Stimulated activated naive CD8-positive, alpha-beta T cell treated with anti-CD3 and anti-CD28 coated beads, Interleukin-15, amount 100 ng/mL, for 72 hours (primary cell): Measurements from ENCODE around the gene GNPNAT1.

ENCODE experiments used
- ATAC-seq: fragments of 150-1000 bp; cut with Tn5 transposase; 2 replicates; pipeline ENCODE4 v1.10.0; 2021; ENCODE audit warnings: mild to moderate bottlenecking, moderate library complexity
- DNase-seq, 2 donors: peaks; one replicate each; pipeline ENCODE4 v3.0.0; 2021 to 2022
- H3K27ac Mint-ChIP-seq, 2 donors: one replicate each; pipeline ENCODE4 v1.8.0; 2022; ENCODE audit warnings: mild to moderate bottlenecking in 2 of 2, mixed read lengths in 2 of 2, moderate library complexity in 2 of 2
- H3K27me3 Mint-ChIP-seq: one replicate; pipeline ENCODE4 v1.8.0; 2022; ENCODE audit warnings: mixed read lengths
- H3K4me1 Mint-ChIP-seq: one replicate; pipeline ENCODE4 v1.8.0; 2022; ENCODE audit warnings: mild to moderate bottlenecking, mixed read lengths
- H3K4me3 Mint-ChIP-seq, 2 donors: one replicate each; pipeline ENCODE4 v1.8.0; 2022; ENCODE audit warnings: mild to moderate bottlenecking in 2 of 2, mixed read lengths in 2 of 2, moderate library complexity in 1 of 2
- H3K9me3 Mint-ChIP-seq, 2 donors: one replicate each; pipeline ENCODE4 v1.8.0; 2022; ENCODE audit warnings: mixed read lengths in 2 of 2

GNPNAT1 gene

GRCh38 chr14:52801014-52801712 lies 9.8 kb upstream of the GNPNAT1 start:
- ATAC-seq (peak; percentile 65), DNase-seq (no peak)
- H3K27ac Mint-ChIP-seq: peak overlapping the region in 1 of 2 donors; percentile 36
- no peak overlapping the region for H3K4me3 Mint-ChIP-seq
- H3K27me3 Mint-ChIP-seq: no peaks in the 10 kb centered on the region
- H3K4me1 Mint-ChIP-seq: peaks cover 5% of the 10 kb centered on the region
- peaks cover 0 to 9% of the 10 kb centered on the region in 2 donors for H3K9me3 Mint-ChIP-seq

GRCh38 chr14:52798826-52799225 lies 7.4 kb upstream of the GNPNAT1 start:
- Mint-ChIP-seq H3K27me3 (no peaks in the 10 kb centered on the region), H3K9me3 (peaks cover 0 to 9% of the 10 kb centered on the region in 2 donors), H3K4me1 (peaks cover 5% of the 10 kb centered on the region), H3K27ac (peak overlapping the region in 1 of 2 donors; percentile 27), H3K4me3 (no peak overlapping the region)
- DNase-seq (no peak), ATAC-seq (no peak)

- Mint-ChIP-seq H3K27me3 (no peaks in the 10 kb centered on the region), H3K9me3 (peaks cover 0 to 9% of the 10 kb centered on the region in 2 donors), H3K4me3 (no peak overlapping the region), H3K4me1 (peaks cover 5% of the 10 kb centered on the region), H3K27ac (no peak overlapping the region)
- ATAC-seq (no peak), DNase-seq (no peak)
Observed at GRCh38 chr14:52797653-52798052, 6.2 kb upstream of the GNPNAT1 start.

GRCh38 chr14:52793061-52793460 lies 1.7 kb upstream of the GNPNAT1 start:
- Mint-ChIP-seq H3K4me3 (no peak overlapping the region), H3K27me3 (no peaks in the 10 kb centered on the region), H3K9me3 (peaks cover 0 to 7% of the 10 kb centered on the region in 2 donors), H3K4me1 (peaks cover 40% of the 10 kb centered on the region), H3K27ac (no peak overlapping the region)
- ATAC-seq (no peak), DNase-seq (no peak)

- DNase-seq: no peak
- ATAC-seq: no peak
- Mint-ChIP-seq H3K9me3 (no peaks in the 10 kb centered on the region), H3K4me3 (peak overlapping the region; percentile 97), H3K27me3 (no peaks in the 10 kb centered on the region), H3K4me1 (peaks cover 39% of the 10 kb centered on the region), H3K27ac (peak overlapping the region in 1 of 2 donors; percentile 44)
Observed at GRCh38 chr14:52792097-52792415, 649 bp upstream of the GNPNAT1 start.

GRCh38 chr14:52790756-52791222 lies 618 bp downstream of the GNPNAT1 start:
- DNase-seq (no peak), ATAC-seq (peak; percentile 0)
- Mint-ChIP-seq H3K4me3 (peak overlapping the region; percentile 97), H3K4me1 (peaks cover 39% of the 10 kb centered on the region), H3K9me3 (no peaks in the 10 kb centered on the region), H3K27me3 (no peaks in the 10 kb centered on the region), H3K27ac (peak overlapping the region; percentile 79 to 88)

GRCh38 chr14:52790011-52790755 lies 1.2 kb downstream of the GNPNAT1 start:
- Mint-ChIP-seq H3K4me1 (peaks cover 39% of the 10 kb centered on the region), H3K9me3 (no peaks in the 10 kb centered on the region), H3K27me3 (no peaks in the 10 kb centered on the region), H3K4me3 (peak overlapping the region; percentile 97), H3K27ac (peak overlapping the region in 1 of 2 donors; percentile 88)
- ATAC-seq (no peak), DNase-seq (no peak)

- Mint-ChIP-seq H3K9me3 (no peaks in the 10 kb centered on the region), H3K4me3 (peak overlapping the region; percentile 60 to 71), H3K4me1 (peaks cover 39% of the 10 kb centered on the region), H3K27ac (no peak overlapping the region), H3K27me3 (no peaks in the 10 kb centered on the region)
- no peak for DNase-seq
- ATAC-seq: no peak
Observed at GRCh38 chr14:52789118-52789517, 2.3 kb downstream of the GNPNAT1 start.

GRCh38 chr14:52786887-52787286 lies 4.5 kb downstream of the GNPNAT1 start:
- no peaks in the 10 kb centered on the region for H3K27me3 Mint-ChIP-seq
- ATAC-seq (no peak), DNase-seq (no peak)
- H3K27ac Mint-ChIP-seq: no peak overlapping the region
- no peaks in the 10 kb centered on the region for H3K9me3 Mint-ChIP-seq
- no peak overlapping the region for H3K4me3 Mint-ChIP-seq
- peaks cover 35% of the 10 kb centered on the region for H3K4me1 Mint-ChIP-seq

- no peaks in the 10 kb centered on the region for H3K9me3 Mint-ChIP-seq
Observed at GRCh38 chr14:52783206-52783605, 8.2 kb downstream of the GNPNAT1 start.

GRCh38 chr14:52781629-52782028 lies 9.8 kb downstream of the GNPNAT1 start:
- no peaks in the 10 kb centered on the region for H3K4me1 Mint-ChIP-seq
- H3K4me3 Mint-ChIP-seq: no peak overlapping the region
- no peak overlapping the region for H3K27ac Mint-ChIP-seq
- ATAC-seq: no peak
- H3K27me3 Mint-ChIP-seq: no peaks in the 10 kb centered on the region
- DNase-seq: no peak
- no peaks in the 10 kb centered on the region for H3K9me3 Mint-ChIP-seq

More at GRCh38 chr14:52783206-52783605, 8.2 kb downstream of the GNPNAT1 start:
- Mint-ChIP-seq H3K27me3 (no peaks in the 10 kb centered on the region), H3K4me1 (peaks cover 4% of the 10 kb centered on the region), H3K4me3 (no peak overlapping the region), H3K27ac (no peak overlapping the region)
- DNase-seq (no peak), ATAC-seq (no peak)

GRCh38 chr14:52780893-52781292 lies 10.5 kb downstream of the GNPNAT1 start:
- Mint-ChIP-seq H3K4me1 (no peaks in the 10 kb centered on the region), H3K4me3 (no peak overlapping the region), H3K27me3 (no peaks in the 10 kb centered on the region), H3K27ac (no peak overlapping the region), H3K9me3 (no peaks in the 10 kb centered on the region)
- ATAC-seq: no peak
- no peak for DNase-seq

- H3K27me3 Mint-ChIP-seq: no peaks in the 10 kb centered on the region
- H3K4me3 Mint-ChIP-seq: no peak overlapping the region
- DNase-seq (no peak), ATAC-seq (no peak)
- no peaks in the 10 kb centered on the region for H3K4me1 Mint-ChIP-seq
- H3K27ac Mint-ChIP-seq: no peak overlapping the region
- no peaks in the 10 kb centered on the region for H3K9me3 Mint-ChIP-seq
Observed at GRCh38 chr14:52778702-52779101, 12.7 kb downstream of the GNPNAT1 start.

- ATAC-seq: no peak
- no peaks in the 10 kb centered on the region for H3K4me1 Mint-ChIP-seq
- H3K27ac Mint-ChIP-seq: peak overlapping the region in 1 of 2 donors; percentile 54
- H3K9me3 Mint-ChIP-seq: no peaks in the 10 kb centered on the region
- DNase-seq: no peak
- H3K4me3 Mint-ChIP-seq: no peak overlapping the region
- H3K27me3 Mint-ChIP-seq: no peaks in the 10 kb centered on the region
Observed at GRCh38 chr14:52776816-52777215, 14.6 kb downstream of the GNPNAT1 start.

- no peaks in the 10 kb centered on the region for H3K27me3 Mint-ChIP-seq
- H3K9me3 Mint-ChIP-seq: no peaks in the 10 kb centered on the region
- no peak overlapping the region for H3K4me3 Mint-ChIP-seq
- ATAC-seq (no peak), DNase-seq (no peak)
- H3K4me1 Mint-ChIP-seq: peaks cover 20% of the 10 kb centered on the region
- peak overlapping the region in 1 of 2 donors; percentile 70 for H3K27ac Mint-ChIP-seq
Observed at GRCh38 chr14:52769887-52770286, 21.5 kb downstream of the GNPNAT1 start.

- Mint-ChIP-seq H3K27ac (no peak overlapping the region), H3K4me1 (peaks cover 33% of the 10 kb centered on the region), H3K9me3 (no peaks in the 10 kb centered on the region), H3K27me3 (no peaks in the 10 kb centered on the region), H3K4me3 (no peak overlapping the region)
- no peak for DNase-seq
- ATAC-seq: no peak
Observed at GRCh38 chr14:52767058-52767833, 24.2 kb downstream of the GNPNAT1 start.
